Sigmoid colon (tissue), 7 donors: ENCODE results near the gene ENTR1. TPM values are rescaled to one million over a fixed set of nuclear protein-coding genes. Genes with fewer than 3 reads are reported as not detected.

Experiments used
- DNase-seq: peaks from one replicate; pipeline ENCODE4 v3.0.0-alpha.2; 2019
- H3K27ac ChIP-seq, 4 donors: fragments of 200-600 bp; sonication (generic); one replicate each; pipeline ENCODE4 v1.5.1; 2016 to 2019; ENCODE audit warnings: mild to moderate bottlenecking in 1 of 4
- H3K27me3 ChIP-seq, 3 donors: fragments of 200-600 bp; sonication (generic); one replicate each; pipeline ENCODE4 v1.5.1; 2019; ENCODE audit warnings: mild to moderate bottlenecking in 1 of 3
- H3K36me3 ChIP-seq, 4 donors: fragments of 200-600 bp; sonication (generic); one replicate each; pipeline ENCODE4 v1.5.1; 2016 to 2019
- H3K4me1 ChIP-seq, 4 donors: fragments of 200-600 bp; sonication (generic); one replicate each; pipeline ENCODE4 v1.5.1; 2017 to 2019
- H3K4me3 ChIP-seq, 4 donors: fragments of 200-600 bp; sonication (generic); one replicate each; pipeline ENCODE4 v1.5.1; 2017 to 2019; ENCODE audit warnings: mild to moderate bottlenecking in 2 of 4, moderate library complexity in 1 of 4
- H3K9me3 ChIP-seq, 4 donors: fragments of 200-600 bp in 3 of 4; sonication (generic) in 3 of 4; one replicate each; pipeline versions ENCODE4 v1.5.1 to v1.6.1; 2013 to 2019
- EP300 ChIP-seq, 4 donors: sonication (generic); formaldehyde crosslinking; IDR thresholded peaks; one replicate each; pipeline ENCODE4 v1.6.1; 2017; ENCODE audit warnings: antibody characterized with exemption in 4 of 4
- POLR2A ChIP-seq, 2 donors: fragments of 450-650 bp; IDR thresholded peaks; one replicate each; pipeline ENCODE4 v1.6.1; 2016; ENCODE audit warnings: antibody characterized with exemption in 2 of 2, mild to moderate bottlenecking in 2 of 2, moderate library complexity in 2 of 2
- POLR2AphosphoS5 ChIP-seq, 4 donors: sonication (generic); formaldehyde crosslinking; IDR thresholded peaks; one replicate each; pipeline ENCODE4 v1.6.1; 2017; ENCODE audit warnings: antibody characterized with exemption in 4 of 4
- WGBS, 2 donors: extraction: QIAGEN DNeasy Blood & Tissue Kit; methylation state at CpG; one replicate each; pipeline ENCODE4 v1.1.7; 2013; 5-methylcytosine and 5-hydroxymethylcytosine counted together
- intact Hi-C: fragments of 100-400 bp; cut with DNase I; formaldehyde crosslinking; loops from one replicate; pipeline ENCODE4 v1.15.1; 2023
- polyA plus RNA-seq, 3 donors: library from polyadenylated mRNA; stranded (reverse); fragments of 200-250 nt; gene quantifications; one replicate each; pipeline ENCODE4 v1.2.3, GENCODE V29; 2013
- total RNA-seq, 4 donors: library from RNA; depleted of rRNA; stranded (reverse); fragments of >200 nt; gene quantifications; one replicate each; pipeline ENCODE4 v1.1.0, GENCODE V29; 2016
- TF ChIP-seq, protein P1 (sequence below), 4 experiments: fragments of 450-650 bp in 3 of 4; fragments of 200-600 bp in 1 of 4; IDR thresholded peaks; one replicate each; pipeline ENCODE4 v1.5.1; 2016 to 2019; ENCODE audit warnings: antibody characterized with exemption in 4 of 4, mild to moderate bottlenecking in 3 of 4, moderate library complexity in 2 of 4
- donor health status: healthy with polysubstance abuse.
- donor health status: Bipolar disorder and iron deficiency.
- donor health status: healthy.

Gene ENTR1
- total and polyA plus RNA-seq, 7 donors = 16.2 to 47.2 (median 30.6) TPM

DNA sequence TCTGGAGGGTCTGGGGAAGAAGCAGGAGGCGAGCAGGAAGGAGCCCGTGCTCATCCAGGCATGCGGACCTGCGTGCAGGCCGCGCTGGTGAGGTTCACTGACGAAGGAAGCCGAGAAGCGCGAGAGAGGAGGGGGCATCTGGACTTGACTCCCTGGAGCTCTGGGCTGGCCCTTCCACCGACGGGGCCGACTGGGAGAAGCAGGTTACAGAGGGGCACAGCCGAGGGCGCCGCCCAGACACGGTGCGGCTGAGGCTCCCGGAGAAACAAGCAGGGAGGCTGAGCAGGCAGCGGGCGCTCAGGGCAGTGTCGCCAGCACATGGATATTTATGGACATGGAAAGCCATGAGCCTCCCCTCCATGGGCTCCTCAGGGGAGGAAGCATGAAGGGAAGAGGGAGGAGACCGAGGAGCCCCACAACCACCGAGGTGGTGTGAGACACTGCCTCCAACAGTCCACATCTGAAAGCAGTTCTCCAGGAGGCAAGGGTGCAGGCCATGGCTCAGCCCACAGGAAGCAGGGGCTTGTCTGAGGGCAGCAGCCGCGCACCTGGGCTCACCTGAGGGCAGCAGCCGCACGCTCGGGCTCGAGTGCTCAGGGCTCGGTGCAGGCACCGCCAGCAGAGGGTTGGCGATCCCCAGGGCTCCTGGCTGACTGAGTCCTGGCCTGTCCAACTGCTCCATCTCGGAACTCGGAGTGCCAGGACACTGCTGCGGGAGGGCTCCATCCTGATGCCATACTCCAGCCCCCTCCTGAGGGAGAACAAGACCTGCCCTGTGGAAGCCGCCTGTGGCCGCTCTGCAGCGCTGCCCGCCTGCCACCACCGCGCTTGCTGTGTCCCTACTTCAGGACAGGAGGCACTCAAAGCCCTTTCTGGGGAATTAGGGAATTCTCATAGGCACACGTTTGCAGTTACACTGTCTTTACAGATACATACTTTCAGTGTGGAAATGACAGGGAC is 44.9 kb upstream of the ENTR1 start:
- no peak for DNase-seq
- WGBS, 2 donors = 94 to 96% methylated on average over 43 of the region's 43 CpGs
- H3K4me3 ChIP-seq = no peak overlapping the region

GRCh38 chr9:136454026-136454796 is 43.8 kb upstream of the ENTR1 start:
- Histone ChIP-seq H3K4me1 (no peaks in the 10 kb centered on the region), H3K36me3 (peaks cover 56 to 97% (median 79%) of the 10 kb centered on the region in 4 donors), H3K27me3 (no peaks in the 10 kb centered on the region), H3K27ac (no peak overlapping the region), H3K9me3 (no peaks in the 10 kb centered on the region), H3K4me3 (no peak overlapping the region)
- 93% methylated on average over 25 of the region's 25 CpGs for WGBS, 2 donors
- intact Hi-C loops = no loop called here
- TF ChIP-seq EP300 (IDR thresholded peaks at IDR 0.05) = no peak
- no peak for TF ChIP-seq POLR2AphosphoS5 (IDR thresholded peaks at IDR 0.05)
- no peak for DNase-seq

More for the DNA sequence above, 44.9 kb upstream of the ENTR1 start:
- H3K27me3 ChIP-seq = no peaks in the 10 kb centered on the region
- no peaks in the 10 kb centered on the region for H3K4me1 ChIP-seq
- no peaks in the 10 kb centered on the region for H3K9me3 ChIP-seq
- no peak overlapping the region for H3K27ac ChIP-seq
- TF ChIP-seq POLR2AphosphoS5 (IDR thresholded peaks at IDR 0.05) = no peak
- TF ChIP-seq, protein P1, sequence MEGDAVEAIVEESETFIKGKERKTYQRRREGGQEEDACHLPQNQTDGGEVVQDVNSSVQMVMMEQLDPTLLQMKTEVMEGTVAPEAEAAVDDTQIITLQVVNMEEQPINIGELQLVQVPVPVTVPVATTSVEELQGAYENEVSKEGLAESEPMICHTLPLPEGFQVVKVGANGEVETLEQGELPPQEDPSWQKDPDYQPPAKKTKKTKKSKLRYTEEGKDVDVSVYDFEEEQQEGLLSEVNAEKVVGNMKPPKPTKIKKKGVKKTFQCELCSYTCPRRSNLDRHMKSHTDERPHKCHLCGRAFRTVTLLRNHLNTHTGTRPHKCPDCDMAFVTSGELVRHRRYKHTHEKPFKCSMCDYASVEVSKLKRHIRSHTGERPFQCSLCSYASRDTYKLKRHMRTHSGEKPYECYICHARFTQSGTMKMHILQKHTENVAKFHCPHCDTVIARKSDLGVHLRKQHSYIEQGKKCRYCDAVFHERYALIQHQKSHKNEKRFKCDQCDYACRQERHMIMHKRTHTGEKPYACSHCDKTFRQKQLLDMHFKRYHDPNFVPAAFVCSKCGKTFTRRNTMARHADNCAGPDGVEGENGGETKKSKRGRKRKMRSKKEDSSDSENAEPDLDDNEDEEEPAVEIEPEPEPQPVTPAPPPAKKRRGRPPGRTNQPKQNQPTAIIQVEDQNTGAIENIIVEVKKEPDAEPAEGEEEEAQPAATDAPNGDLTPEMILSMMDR (IDR thresholded peaks at IDR 0.05) = no peak
- no peak for TF ChIP-seq EP300 (IDR thresholded peaks at IDR 0.05)
- no peak for TF ChIP-seq POLR2A (IDR thresholded peaks at IDR 0.05)
- intact Hi-C loops = no loop called here
- H3K36me3 ChIP-seq = peaks cover 67 to 97% (median 82%) of the 10 kb centered on the region in 4 donors

GRCh38 chr9:136453326-136453725 is 42.9 kb upstream of the ENTR1 start:
- TF ChIP-seq, protein P1 (IDR thresholded peaks at IDR 0.05) = no peak
- TF ChIP-seq EP300 (IDR thresholded peaks at IDR 0.05) (no peak), POLR2A (IDR thresholded peaks at IDR 0.05) (no peak), POLR2AphosphoS5 (IDR thresholded peaks at IDR 0.05) (no peak)
- intact Hi-C loops = no loop called here

GRCh38 chr9:136451221-136451877 is 40.9 kb upstream of the ENTR1 start:
- H3K4me3 ChIP-seq = no peak overlapping the region
- no peaks in the 10 kb centered on the region for H3K9me3 ChIP-seq
- H3K36me3 ChIP-seq = peaks cover 59 to 97% (median 78%) of the 10 kb centered on the region in 4 donors
- no peak overlapping the region for H3K27ac ChIP-seq
- no peaks in the 10 kb centered on the region for H3K27me3 ChIP-seq
- no peak for DNase-seq
- H3K4me1 ChIP-seq = no peaks in the 10 kb centered on the region
- 94% methylated on average over 26 of the region's 26 CpGs for WGBS, 2 donors
- TF ChIP-seq POLR2A (IDR thresholded peaks at IDR 0.05) = no peak
- no peak for TF ChIP-seq EP300 (IDR thresholded peaks at IDR 0.05)
- TF ChIP-seq POLR2AphosphoS5 (IDR thresholded peaks at IDR 0.05) = no peak
- TF ChIP-seq, protein P1 (IDR thresholded peaks at IDR 0.05) = no peak
- intact Hi-C loops = no loop called here

More at GRCh38 chr9:136453326-136453725, 42.9 kb upstream of the ENTR1 start:
- Histone ChIP-seq H3K4me3 (no peak overlapping the region), H3K36me3 (peaks cover 54 to 97% (median 76%) of the 10 kb centered on the region in 4 donors), H3K9me3 (no peaks in the 10 kb centered on the region), H3K4me1 (no peaks in the 10 kb centered on the region), H3K27ac (no peak overlapping the region), H3K27me3 (no peaks in the 10 kb centered on the region)
- DNase-seq = no peak
- 93 to 95% methylated on average over 11 of the region's 11 CpGs for WGBS, 2 donors
